ENCODE results near the gene EHMT1. TPM values are rescaled to one million over a fixed set of nuclear protein-coding genes. Genes with fewer than 3 reads are reported as not detected.
"Not testable (repeated sequence)": the region's sequence is repeated elsewhere in the genome, so short reads cannot be mapped to it uniquely, and the experiment has no call there.

Gene EHMT1
- total RNA-seq, 1 experiment from 2014 or later: 112 TPM

DNA sequence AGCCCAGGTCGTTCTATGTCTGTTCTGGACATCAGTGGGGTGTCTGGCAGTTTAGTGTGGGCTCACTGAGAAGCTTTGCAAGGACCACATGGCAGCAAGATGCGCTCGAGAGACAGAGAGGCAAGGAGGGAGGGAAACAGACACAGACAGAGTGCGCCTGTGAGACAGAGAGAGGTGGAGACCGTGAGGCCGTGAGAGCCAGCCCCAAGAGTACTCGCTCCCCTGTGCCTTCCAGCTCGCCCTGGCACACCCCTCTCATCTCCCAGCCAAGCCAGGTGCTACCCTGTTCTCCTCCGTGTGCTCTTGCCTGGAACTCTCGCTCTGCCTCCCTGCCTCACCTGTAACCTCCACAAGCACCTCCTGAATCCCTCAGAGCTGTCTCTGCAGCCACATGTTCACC, 106.8 kb downstream of the EHMT1 start:
- H3K79me2 ChIP-seq (ENCODE audit: insufficient read depth, low read length): peaks cover 20% of the 10 kb centered on the region; the same call in 1 of the 2 replicates
- H2BK120ac ChIP-seq (ENCODE audit: low read depth, low read length, poor library complexity, severe bottlenecking): no peak overlapping the region
- H3T11ph ChIP-seq (ENCODE audit: low read length): no peak overlapping the region
- TF ChIP-seq, protein P1, sequence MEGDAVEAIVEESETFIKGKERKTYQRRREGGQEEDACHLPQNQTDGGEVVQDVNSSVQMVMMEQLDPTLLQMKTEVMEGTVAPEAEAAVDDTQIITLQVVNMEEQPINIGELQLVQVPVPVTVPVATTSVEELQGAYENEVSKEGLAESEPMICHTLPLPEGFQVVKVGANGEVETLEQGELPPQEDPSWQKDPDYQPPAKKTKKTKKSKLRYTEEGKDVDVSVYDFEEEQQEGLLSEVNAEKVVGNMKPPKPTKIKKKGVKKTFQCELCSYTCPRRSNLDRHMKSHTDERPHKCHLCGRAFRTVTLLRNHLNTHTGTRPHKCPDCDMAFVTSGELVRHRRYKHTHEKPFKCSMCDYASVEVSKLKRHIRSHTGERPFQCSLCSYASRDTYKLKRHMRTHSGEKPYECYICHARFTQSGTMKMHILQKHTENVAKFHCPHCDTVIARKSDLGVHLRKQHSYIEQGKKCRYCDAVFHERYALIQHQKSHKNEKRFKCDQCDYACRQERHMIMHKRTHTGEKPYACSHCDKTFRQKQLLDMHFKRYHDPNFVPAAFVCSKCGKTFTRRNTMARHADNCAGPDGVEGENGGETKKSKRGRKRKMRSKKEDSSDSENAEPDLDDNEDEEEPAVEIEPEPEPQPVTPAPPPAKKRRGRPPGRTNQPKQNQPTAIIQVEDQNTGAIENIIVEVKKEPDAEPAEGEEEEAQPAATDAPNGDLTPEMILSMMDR (conservative IDR thresholded peaks at IDR 0.05): no peak
- no CpG with 5 or more reads among the region's 10 CpGs for whole genome bisulfite sequencing (ENCODE audit: extremely low coverage, insufficient read length, low lambda C conversion rate)
- H3K23ac ChIP-seq (ENCODE audit: insufficient read length, low read depth, low read length): no peak overlapping the region
- H2AFZ ChIP-seq (ENCODE audit: low read length): no peak overlapping the region
- H4K5ac ChIP-seq (ENCODE audit: insufficient read length, low read depth, low read length): no peak overlapping the region
- H2BK5ac ChIP-seq (ENCODE audit: insufficient read length, low read length): no peak overlapping the region
- no peak overlapping the region for H4K91ac ChIP-seq (ENCODE audit: insufficient read length, low read depth, low read length)
- H3K18ac ChIP-seq (ENCODE audit: insufficient read length, low read depth, low read length): no peak overlapping the region
- no peak overlapping the region; the same call in 1 of the 2 replicates for H3K14ac ChIP-seq (ENCODE audit: insufficient read depth, low read length)
- no peaks in the 10 kb centered on the region for H4K20me1 ChIP-seq (ENCODE audit: control insufficient read depth, insufficient read depth, insufficient read length)
- no peak overlapping the region for H3K4ac ChIP-seq (ENCODE audit: low read depth, low read length)
- Mint-ChIP-seq H3K4me3 (no peak overlapping the region), H3K4me1 (peaks cover 31 to 33% of the 10 kb centered on the region in 2 experiments), H3K9me3 (peaks cover 7 to 14% of the 10 kb centered on the region in 2 experiments), H3K27ac (peak overlapping the region in 2 of 3 experiments; percentile 0 to 81; a peak in 3 of 7 replicates), H3K27me3 (ENCODE audit: low read depth) (peaks cover 1% of the 10 kb centered on the region; the same call in 1 of the 2 replicates), H3K36me3 (ENCODE audit: insufficient read depth in 1 of 3, low read depth in 3 of 3) (peaks cover 44 to 69% (median 62%) of the 10 kb centered on the region in 3 experiments)
- no peak overlapping the region for H4K8ac ChIP-seq (replicated peaks; ENCODE audit: insufficient read length, low read depth, low read length)
- no peaks in the 10 kb centered on the region for H3K23me2 ChIP-seq (ENCODE audit: insufficient read length, low read depth, low read length, poor library complexity, severe bottlenecking)
- H3K56ac ChIP-seq (ENCODE audit: insufficient read length, low read depth, low read length): no peak overlapping the region
- H3K4me1 ChIP-seq (ENCODE audit: insufficient read depth, low read length): no peaks in the 10 kb centered on the region
- H3K27ac ChIP-seq (ENCODE audit: insufficient read length, low read depth, low read length): no peak overlapping the region
- DNase-seq: no peak
- H3K4me2 ChIP-seq (ENCODE audit: insufficient read depth, insufficient read length, low read length): no peak overlapping the region
- no peak overlapping the region for H3K9ac ChIP-seq (ENCODE audit: extremely low read depth, insufficient read length, low read length)
- no peak overlapping the region for H2BK20ac ChIP-seq (ENCODE audit: low read depth, low read length, poor library complexity, severe bottlenecking)
- H3K79me1 ChIP-seq (ENCODE audit: insufficient read depth, low read depth, low read length, poor library complexity, severe bottlenecking): peaks cover 3% of the 10 kb centered on the region
- no peak overlapping the region for H2BK15ac ChIP-seq (ENCODE audit: low read depth, low read length)
- no peaks in the 10 kb centered on the region for H3K9me3 ChIP-seq (ENCODE audit: control insufficient read depth, low read depth, low read length)
- no peak overlapping the region for H2BK12ac ChIP-seq (ENCODE audit: insufficient read length, low read depth, low read length)
- H3K27me3 ChIP-seq (ENCODE audit: insufficient read depth, low read length): no peaks in the 10 kb centered on the region
- no peak overlapping the region for H2AK5ac ChIP-seq (ENCODE audit: insufficient read length, low read length)

- not testable (repeated sequence) for H4K8ac ChIP-seq (replicated peaks; ENCODE audit: insufficient read length, low read depth, low read length); H2BK120ac ChIP-seq (ENCODE audit: low read depth, low read length, poor library complexity, severe bottlenecking); H3K27ac ChIP-seq (ENCODE audit: insufficient read length, low read depth, low read length); H4K91ac ChIP-seq (ENCODE audit: insufficient read length, low read depth, low read length); H3K4ac ChIP-seq (ENCODE audit: low read depth, low read length); H3K4me3 Mint-ChIP-seq; H3K4me2 ChIP-seq (ENCODE audit: insufficient read depth, insufficient read length, low read length); H2AFZ ChIP-seq (ENCODE audit: low read length); H2BK15ac ChIP-seq (ENCODE audit: low read depth, low read length); H3K23me2 ChIP-seq (ENCODE audit: insufficient read length, low read depth, low read length, poor library complexity, severe bottlenecking); H3K23ac ChIP-seq (ENCODE audit: insufficient read length, low read depth, low read length); H2BK20ac ChIP-seq (ENCODE audit: low read depth, low read length, poor library complexity, severe bottlenecking); H3K27me3 Mint-ChIP-seq (ENCODE audit: low read depth); H3K27me3 ChIP-seq (ENCODE audit: insufficient read depth, low read length); H3K9ac ChIP-seq (ENCODE audit: extremely low read depth, insufficient read length, low read length); H3K9me3 Mint-ChIP-seq; H2BK5ac ChIP-seq (ENCODE audit: insufficient read length, low read length); H4K20me1 ChIP-seq (ENCODE audit: control insufficient read depth, insufficient read depth, insufficient read length); H3K18ac ChIP-seq (ENCODE audit: insufficient read length, low read depth, low read length); H3K9me3 ChIP-seq (ENCODE audit: control insufficient read depth, low read depth, low read length); H3K14ac ChIP-seq (ENCODE audit: insufficient read depth, low read length); H4K5ac ChIP-seq (ENCODE audit: insufficient read length, low read depth, low read length); DNase-seq; H3K56ac ChIP-seq (ENCODE audit: insufficient read length, low read depth, low read length); H3K79me1 ChIP-seq (ENCODE audit: insufficient read depth, low read depth, low read length, poor library complexity, severe bottlenecking); H3K4me1 ChIP-seq (ENCODE audit: insufficient read depth, low read length); H2BK12ac ChIP-seq (ENCODE audit: insufficient read length, low read depth, low read length); H3T11ph ChIP-seq (ENCODE audit: low read length); H2AK5ac ChIP-seq (ENCODE audit: insufficient read length, low read length)
- WGBS (ENCODE audit: extremely low coverage, insufficient read length, low lambda C conversion rate): no CpG with 5 or more reads among the region's 19 CpGs
- peak overlapping the region in 2 of 3 experiments; percentile 0 to 19; a peak in 1 of 7 replicates for H3K27ac Mint-ChIP-seq
- peaks cover 31 to 33% of the 10 kb centered on the region in 2 experiments for H3K4me1 Mint-ChIP-seq
- peaks cover 20% of the 10 kb centered on the region; the same call in 1 of the 2 replicates for H3K79me2 ChIP-seq (ENCODE audit: insufficient read depth, low read length)
- H3K36me3 Mint-ChIP-seq (ENCODE audit: insufficient read depth in 1 of 3, low read depth in 3 of 3): peaks cover 45 to 66% (median 60%) of the 10 kb centered on the region in 3 experiments
These were observed 107.5 kb downstream of the EHMT1 start for GRCh38 chr9:137726336-137726735.

All from H9 (cell line).